Measurements from ENCODE around the gene NFKBIE. TPM values are rescaled to one million over a fixed set of nuclear protein-coding genes. Genes with fewer than 3 reads are reported as not detected.
A peak's percentile ranks its signal among the peaks of the same experiment; 100 is the strongest.

The NFKBIE gene
- total RNA-seq, 1 donor, result 4.7 TPM

- H3K36me3 ChIP-seq (ENCODE audit: insufficient read depth, low read length), result no peaks in the 10 kb centered on the region
- H2AFZ ChIP-seq (ENCODE audit: low read length), result no peak within 1 kb of the TSS
- no peak within 1 kb of the TSS for H3K27ac ChIP-seq (ENCODE audit: low read depth, low read length)
- DNase-seq (ENCODE audit: insufficient read length, low spot score, missing footprints), result peak; percentile 82
- peaks cover 45% of the 10 kb centered on the region for H3K27me3 ChIP-seq (ENCODE audit: insufficient read depth, low read length)
- no peaks in the 10 kb centered on the region for H3K9me3 ChIP-seq (ENCODE audit: low read depth, low read length)
- H3K4me1 ChIP-seq (ENCODE audit: insufficient read depth, low read length), result peaks cover under 1% of the 10 kb centered on the region
- no peak within 1 kb of the TSS for H3K4me2 ChIP-seq (ENCODE audit: insufficient read depth, low read length)
- no peak within 1 kb of the TSS for H3K4me3 ChIP-seq (ENCODE audit: insufficient read depth, low read length)
- TF ChIP-seq CTCF (IDR thresholded peaks at IDR 0.05; ENCODE audit: extremely low read depth, low read depth, low read length), result no peak
- no peaks in the 10 kb centered on the region for H4K20me1 ChIP-seq (ENCODE audit: insufficient read depth, low read length)
- no peaks in the 10 kb centered on the region for H3K79me2 ChIP-seq (ENCODE audit: insufficient read depth, low read length)
These were observed 4.7 kb upstream of the NFKBIE start, which contains the start of gene TMEM151B for GRCh38 chr6:44269921-44270525. Gene TMEM151B (plus strand): TSS chr6:44270450. CDS start chr6:44270743, 293 bp downstream.

GRCh38 chr6:44269178-44269920 is 4.0 kb upstream of the NFKBIE start:
- H2AFZ ChIP-seq (ENCODE audit: low read length), result no peak overlapping the region
- no peaks in the 10 kb centered on the region for H3K36me3 ChIP-seq (ENCODE audit: insufficient read depth, low read length)
- H3K27ac ChIP-seq (ENCODE audit: low read depth, low read length), result no peak overlapping the region
- peaks cover 43% of the 10 kb centered on the region for H3K27me3 ChIP-seq (ENCODE audit: insufficient read depth, low read length)
- H3K79me2 ChIP-seq (ENCODE audit: insufficient read depth, low read length), result peaks cover 2% of the 10 kb centered on the region
- no peak overlapping the region for H3K4me3 ChIP-seq (ENCODE audit: insufficient read depth, low read length)
- DNase-seq (ENCODE audit: insufficient read length, low spot score, missing footprints), result peak; percentile 82
- TF ChIP-seq CTCF (IDR thresholded peaks at IDR 0.05; ENCODE audit: extremely low read depth, low read depth, low read length), result no peak
- no peak overlapping the region for H3K4me2 ChIP-seq (ENCODE audit: insufficient read depth, low read length)
- H3K4me1 ChIP-seq (ENCODE audit: insufficient read depth, low read length), result peaks cover 7% of the 10 kb centered on the region
- no peaks in the 10 kb centered on the region for H3K9me3 ChIP-seq (ENCODE audit: low read depth, low read length)
- peaks cover 3% of the 10 kb centered on the region for H4K20me1 ChIP-seq (ENCODE audit: insufficient read depth, low read length)

- H4K20me1 ChIP-seq (ENCODE audit: insufficient read depth, low read length), result peaks cover 8% of the 10 kb centered on the region
These were observed 2.8 kb upstream of the NFKBIE start for GRCh38 chr6:44268095-44268628.

More at GRCh38 chr6:44268095-44268628, 2.8 kb upstream of the NFKBIE start:
- no peaks in the 10 kb centered on the region for H3K36me3 ChIP-seq (ENCODE audit: insufficient read depth, low read length)
- H3K4me2 ChIP-seq (ENCODE audit: insufficient read depth, low read length), result no peak overlapping the region
- no peak overlapping the region for H3K4me3 ChIP-seq (ENCODE audit: insufficient read depth, low read length)
- peak; percentile 90 for TF ChIP-seq CTCF (IDR thresholded peaks at IDR 0.05; ENCODE audit: extremely low read depth, low read depth, low read length)
- H3K27me3 ChIP-seq (ENCODE audit: insufficient read depth, low read length), result peaks cover 41% of the 10 kb centered on the region
- H3K9me3 ChIP-seq (ENCODE audit: low read depth, low read length), result no peaks in the 10 kb centered on the region
- H3K79me2 ChIP-seq (ENCODE audit: insufficient read depth, low read length), result peaks cover 14% of the 10 kb centered on the region
- peaks cover 15% of the 10 kb centered on the region for H3K4me1 ChIP-seq (ENCODE audit: insufficient read depth, low read length)
- H2AFZ ChIP-seq (ENCODE audit: low read length), result no peak overlapping the region
- DNase-seq (ENCODE audit: insufficient read length, low spot score, missing footprints), result peak; percentile 93
- no peak overlapping the region for H3K27ac ChIP-seq (ENCODE audit: low read depth, low read length)

Measured in osteoblast (primary cell).